ENCODE data around the gene ZNRD2. TPM values are rescaled to one million over a fixed set of nuclear protein-coding genes. Genes with fewer than 3 reads are reported as not detected.

ZNRD2 gene
- total RNA-seq, 1 experiment from 2014 or later: 45.8 TPM

DNA sequence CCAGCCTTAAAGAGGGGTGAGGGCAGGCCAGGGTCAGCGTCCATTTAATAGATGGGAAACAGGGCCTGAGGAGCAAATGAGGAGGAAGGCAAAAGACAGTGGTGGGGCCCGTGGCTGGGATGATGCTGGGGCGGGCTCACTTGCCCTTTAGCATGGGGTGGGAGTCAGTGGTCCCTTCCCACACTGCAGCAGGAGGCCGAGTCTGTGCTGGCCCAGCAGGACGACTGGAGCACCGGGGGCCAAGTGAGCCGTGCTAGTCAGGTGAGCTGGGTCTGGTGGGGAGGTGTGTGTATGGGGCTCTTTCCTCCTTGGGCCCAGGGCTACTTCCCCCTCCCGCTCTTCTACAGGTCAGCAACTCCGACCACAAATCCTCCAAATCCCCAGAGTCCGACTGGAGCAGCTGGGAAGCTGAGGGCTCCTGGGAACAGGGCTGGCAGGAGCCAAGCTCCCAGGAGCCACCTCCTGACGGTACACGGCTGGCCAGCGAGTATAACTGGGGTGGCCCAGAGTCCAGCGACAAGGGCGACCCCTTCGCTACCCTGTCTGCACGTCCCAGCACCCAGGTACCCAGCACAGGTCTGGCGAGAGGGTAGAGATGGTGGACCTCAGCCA lies 32.6 kb upstream of the ZNRD2 start:
- no peaks in the 10 kb centered on the region for H3K27me3 ChIP-seq (ENCODE audit: insufficient read depth, low read length)
- no CpG with 5 or more reads among the region's 18 CpGs for WGBS (ENCODE audit: extremely low coverage, insufficient read length, low lambda C conversion rate)

More for the DNA sequence above, 32.6 kb upstream of the ZNRD2 start:
- Histone ChIP-seq H2AK5ac (ENCODE audit: insufficient read length, low read length) (no peak overlapping the region), H3T11ph (ENCODE audit: low read length) (no peak overlapping the region), H3K9ac (ENCODE audit: extremely low read depth, insufficient read length, low read length) (no peak overlapping the region), H2BK12ac (ENCODE audit: insufficient read length, low read depth, low read length) (no peak overlapping the region), H4K8ac (replicated peaks; ENCODE audit: insufficient read length, low read depth, low read length) (no peak overlapping the region), H4K5ac (ENCODE audit: insufficient read length, low read depth, low read length) (no peak overlapping the region), H3K9me3 (ENCODE audit: control insufficient read depth, low read depth, low read length) (no peaks in the 10 kb centered on the region), H4K91ac (ENCODE audit: insufficient read length, low read depth, low read length) (no peak overlapping the region), H3K4me1 (ENCODE audit: insufficient read depth, low read length) (no peaks in the 10 kb centered on the region), H3K79me2 (ENCODE audit: insufficient read depth, low read length) (no peaks in the 10 kb centered on the region), H3K23me2 (ENCODE audit: insufficient read length, low read depth, low read length, poor library complexity, severe bottlenecking) (peaks cover 13% of the 10 kb centered on the region), H2BK120ac (ENCODE audit: low read depth, low read length, poor library complexity, severe bottlenecking) (no peak overlapping the region), H4K20me1 (ENCODE audit: control insufficient read depth, insufficient read depth, insufficient read length) (peaks cover 2% of the 10 kb centered on the region), H3K14ac (ENCODE audit: insufficient read depth, low read length) (no peak overlapping the region), H3K23ac (ENCODE audit: insufficient read length, low read depth, low read length) (no peak overlapping the region), H2BK20ac (ENCODE audit: low read depth, low read length, poor library complexity, severe bottlenecking) (no peak overlapping the region), H3K4ac (ENCODE audit: low read depth, low read length) (no peak overlapping the region), H3K4me2 (ENCODE audit: insufficient read depth, insufficient read length, low read length) (no peak overlapping the region), H2BK5ac (ENCODE audit: insufficient read length, low read length) (no peak overlapping the region), H3K27ac (ENCODE audit: insufficient read length, low read depth, low read length) (no peak overlapping the region), H2BK15ac (ENCODE audit: low read depth, low read length) (no peak overlapping the region), H3K79me1 (ENCODE audit: insufficient read depth, low read depth, low read length, poor library complexity, severe bottlenecking) (no peaks in the 10 kb centered on the region), H3K56ac (ENCODE audit: insufficient read length, low read depth, low read length) (no peak overlapping the region), H3K18ac (ENCODE audit: insufficient read length, low read depth, low read length) (no peak overlapping the region), H2AFZ (ENCODE audit: low read length) (no peak overlapping the region)
- peaks cover 28% of the 10 kb centered on the region for H3K27me3 Mint-ChIP-seq (ENCODE audit: low read depth)
- H3K4me1 Mint-ChIP-seq: peaks cover 2 to 9% of the 10 kb centered on the region in 2 experiments; a peak in 3 of 4 replicates
- no peak overlapping the region for H3K4me3 Mint-ChIP-seq
- TF ChIP-seq, protein P1, sequence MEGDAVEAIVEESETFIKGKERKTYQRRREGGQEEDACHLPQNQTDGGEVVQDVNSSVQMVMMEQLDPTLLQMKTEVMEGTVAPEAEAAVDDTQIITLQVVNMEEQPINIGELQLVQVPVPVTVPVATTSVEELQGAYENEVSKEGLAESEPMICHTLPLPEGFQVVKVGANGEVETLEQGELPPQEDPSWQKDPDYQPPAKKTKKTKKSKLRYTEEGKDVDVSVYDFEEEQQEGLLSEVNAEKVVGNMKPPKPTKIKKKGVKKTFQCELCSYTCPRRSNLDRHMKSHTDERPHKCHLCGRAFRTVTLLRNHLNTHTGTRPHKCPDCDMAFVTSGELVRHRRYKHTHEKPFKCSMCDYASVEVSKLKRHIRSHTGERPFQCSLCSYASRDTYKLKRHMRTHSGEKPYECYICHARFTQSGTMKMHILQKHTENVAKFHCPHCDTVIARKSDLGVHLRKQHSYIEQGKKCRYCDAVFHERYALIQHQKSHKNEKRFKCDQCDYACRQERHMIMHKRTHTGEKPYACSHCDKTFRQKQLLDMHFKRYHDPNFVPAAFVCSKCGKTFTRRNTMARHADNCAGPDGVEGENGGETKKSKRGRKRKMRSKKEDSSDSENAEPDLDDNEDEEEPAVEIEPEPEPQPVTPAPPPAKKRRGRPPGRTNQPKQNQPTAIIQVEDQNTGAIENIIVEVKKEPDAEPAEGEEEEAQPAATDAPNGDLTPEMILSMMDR (conservative IDR thresholded peaks at IDR 0.05): no peak
- H3K27ac Mint-ChIP-seq: peak overlapping the region in 1 of 3 experiments; percentile 85; a peak in 1 of 7 replicates
- H3K9me3 Mint-ChIP-seq: no peaks in the 10 kb centered on the region; a peak in 1 of 5 replicates
- peaks cover 3 to 36% (median 29%) of the 10 kb centered on the region in 3 experiments for H3K36me3 Mint-ChIP-seq (ENCODE audit: insufficient read depth in 1 of 3, low read depth in 3 of 3)
- no peak for DNase-seq

Data from H9 (cell line).